Heart left ventricle (tissue), 16 donors: ENCODE measurements around the gene OTOL1. TPM values are rescaled to one million over a fixed set of nuclear protein-coding genes. Genes with fewer than 3 reads are reported as not detected.

ENCODE experiments used
- ATAC-seq, 4 donors: fragments of 200-7000 bp; cut with Tn5 transposase; one replicate each; pipeline ENCODE4 v1.9.1; 2020 to 2022; ENCODE audit warnings: moderate library complexity in 4 of 4, mild to moderate bottlenecking in 3 of 4, moderate number of reproducible peaks in 1 of 4
- DNase-seq, 5 donors: peaks; one replicate each; pipeline ENCODE4 v3.0.0-alpha.2; 2020
- H3K27ac ChIP-seq, 12 donors: fragments of 200-600 bp; sonication (generic) in 4 of 12; one replicate each; pipeline versions ENCODE4 v1.5.0 to v1.8.0; 2016 to 2022; ENCODE audit warnings: mild to moderate bottlenecking in 2 of 12
- H3K27me3 ChIP-seq, 9 donors: fragments of 200-600 bp; sonication (generic) in 2 of 9; one replicate each; pipeline versions ENCODE4 v1.5.1 to v1.8.0; 2016 to 2022; ENCODE audit warnings: mild to moderate bottlenecking in 3 of 9
- H3K36me3 ChIP-seq, 9 donors: fragments of 200-600 bp; sonication (generic) in 2 of 9; one replicate each; pipeline versions ENCODE4 v1.5.0 to v1.8.0; 2018 to 2022; ENCODE audit warnings: mild to moderate bottlenecking in 2 of 9
- H3K4me1 ChIP-seq, 12 donors: fragments of 200-600 bp; sonication (generic) in 4 of 12; one replicate each; pipeline versions ENCODE4 v1.5.0 to v1.8.0; 2016 to 2022; ENCODE audit warnings: mild to moderate bottlenecking in 3 of 12
- H3K4me3 ChIP-seq, 12 donors: fragments of 200-600 bp; sonication (generic) in 4 of 12; one replicate each; pipeline versions ENCODE4 v1.5.0 to v1.8.0; 2017 to 2022; ENCODE audit warnings: mild to moderate bottlenecking in 9 of 12, moderate library complexity in 4 of 12
- H3K9me3 ChIP-seq, 12 donors: fragments of 200-600 bp; sonication (generic) in 4 of 12; one replicate each; pipeline versions ENCODE4 v1.5.0 to v1.8.0; 2016 to 2022; ENCODE audit warnings: mild to moderate bottlenecking in 1 of 12
- CTCF ChIP-seq, 12 donors: fragments of 200-600 bp; sonication (generic) in 4 of 12; IDR thresholded peaks; one replicate each; pipeline versions ENCODE4 v1.5.0 to v1.8.0; 2018 to 2022; ENCODE audit warnings: antibody characterized with exemption in 12 of 12, mild to moderate bottlenecking in 5 of 12
- POLR2A ChIP-seq, 2 donors: fragments of 450-650 bp; IDR thresholded peaks; one replicate each; pipeline ENCODE4 v1.6.1; 2017; ENCODE audit warnings: antibody characterized with exemption in 2 of 2, mild to moderate bottlenecking in 2 of 2, moderate library complexity in 2 of 2
- WGBS, 4 donors: extraction: QIAGEN DNeasy Blood & Tissue Kit in 2 of 4; methylation state at CpG; one replicate each; pipeline versions ENCODE4 v1.1.5 to v1.1.7; 2013 to 2018; 5-methylcytosine and 5-hydroxymethylcytosine counted together
- intact Hi-C, 10 donors: fragments of 100-400 bp; cut with DNase I; formaldehyde crosslinking; loops; one replicate each; pipeline versions ENCODE4 v1.11.1 to v1.14.2; 2022
- polyA plus RNA-seq, 2 donors: library from polyadenylated mRNA; stranded (reverse); fragments of 200-250 nt; gene quantifications; one replicate each; pipeline ENCODE4 v1.2.3, GENCODE V29; 2013
- total RNA-seq, 9 donors: library from RNA; depleted of rRNA in 2 of 9; stranded (reverse); fragments of >200 nt in 2 of 9; fragmentation: NEBNext Ultra II Directional in 3 of 9; extraction: Animal tissue kit (Norgen Biotek cat#: 25700) in 3 of 9; gene quantifications; one replicate each; pipeline versions ENCODE4 v1.1.0 to v1.2.4, GENCODE V29; 2016 to 2023
- donor health status: ischemic (EF 13 %, LVEDD 7.1; RV severe dilation, severe dysfunction).
- donor health status: healthy with polysubstance abuse.
- donor health status: DM: no; HTN: yes; CAD: no.
- donor health status: DM: no; HTN: no; CAD: no.
- donor health status: ischemic (EF 25% LVEDD 6.9; RV normal size, moderate dysfunction).
- donor health status: ischemic (EF 25% LVEDD 5.7; RV mildly dilated, moderate dysfunction).
- donor health status: healthy.
- donor health status: DM: yes; HTN: yes; CAD: no.
- donor health status: ischemic (EF 35%, LVEDD 5.7; RV mildly dilated, moderate dysfunction).
- donor health status: nonischemic (EF 11% LVEDD 7.7; RV severe dilation, severe dysfunction).
- donor health status: DM: yes; HTN: yes; CAD: no.
- donor health status: PGD.
- donor health status: ischemic (EF 29% LVEDD 5.4; RV normal size, mild dysfunction).
- donor health status: nonischemic (EF 23%, LVEDD 6.1; RV moderate dilation, normal function).

OTOL1 gene
- total and polyA plus RNA-seq, 11 donors: not detected

- Histone ChIP-seq H3K4me3 (no peak overlapping the region), H3K9me3 (peaks cover 0 to 4% (median 0%) of the 10 kb centered on the region in 12 donors), H3K27me3 (peaks cover 0 to 11% (median 0%) of the 10 kb centered on the region in 9 donors), H3K27ac (no peak overlapping the region), H3K4me1 (no peaks in the 10 kb centered on the region), H3K36me3 (no peaks in the 10 kb centered on the region)
- ATAC-seq (no peak), DNase-seq (no peak)
- TF ChIP-seq CTCF (IDR thresholded peaks at IDR 0.05): no peak
- no peak for TF ChIP-seq POLR2A (IDR thresholded peaks at IDR 0.05)
- WGBS, 4 donors: 75 to 88% (median 86%) methylated on average over 1 of the region's 1 CpG
- intact Hi-C loops: no loop called here
Measured at GRCh38 chr3:161549261-161549660, 52.7 kb downstream of the OTOL1 start.

GRCh38 chr3:161550491-161551195 is 54.0 kb downstream of the OTOL1 start:
- H3K27me3 ChIP-seq: peaks cover 0 to 11% (median 0%) of the 10 kb centered on the region in 9 donors
- intact Hi-C loops: no loop called here
- H3K27ac ChIP-seq: no peak overlapping the region
- no peaks in the 10 kb centered on the region for H3K9me3 ChIP-seq
- WGBS, 4 donors: 81 to 86% (median 86%) methylated on average over 6 of the region's 6 CpGs
- DNase-seq (no peak), ATAC-seq (no peak)
- no peak for TF ChIP-seq CTCF (IDR thresholded peaks at IDR 0.05)
- TF ChIP-seq POLR2A (IDR thresholded peaks at IDR 0.05): no peak
- no peaks in the 10 kb centered on the region for H3K36me3 ChIP-seq
- H3K4me3 ChIP-seq: no peak overlapping the region
- no peaks in the 10 kb centered on the region for H3K4me1 ChIP-seq

GRCh38 chr3:161551697-161552096 is 55.1 kb downstream of the OTOL1 start:
- 87 to 98% (median 95%) methylated on average over 1 of the region's 1 CpG for WGBS, 4 donors

More at GRCh38 chr3:161551697-161552096, 55.1 kb downstream of the OTOL1 start:
- Histone ChIP-seq H3K27ac (no peak overlapping the region), H3K4me1 (no peaks in the 10 kb centered on the region), H3K36me3 (no peaks in the 10 kb centered on the region), H3K27me3 (peaks cover 0 to 11% (median 0%) of the 10 kb centered on the region in 9 donors), H3K9me3 (no peaks in the 10 kb centered on the region), H3K4me3 (no peak overlapping the region)
- ATAC-seq: no peak
- intact Hi-C loops: no loop called here
- TF ChIP-seq CTCF (IDR thresholded peaks at IDR 0.05) (no peak), POLR2A (IDR thresholded peaks at IDR 0.05) (no peak)
- no peak for DNase-seq
